HFF-Myc (cell line): Measurements from ENCODE around the gene TTPAL.

Experiments
- DNase-seq: peaks from one replicate; pipeline ENCODE4 v3.0.0-alpha.2; 2011; ENCODE audit warnings: low read depth; ENCODE audit errors: extremely low read depth
- H3K4me3 ChIP-seq: replicated peaks from 2 replicates; pipeline ENCODE4 v1.5.1; 2011; ENCODE audit warnings: low read depth, mild to moderate bottlenecking, control low read depth, low read length
- TF ChIP-seq, protein P1 (sequence below): IDR thresholded peaks from 2 replicates; pipeline ENCODE4 v1.5.1; 2012; ENCODE audit warnings: mild to moderate bottlenecking, low read depth, low read length, control low read depth; ENCODE audit errors: missing control alignments

The TTPAL gene

DNA sequence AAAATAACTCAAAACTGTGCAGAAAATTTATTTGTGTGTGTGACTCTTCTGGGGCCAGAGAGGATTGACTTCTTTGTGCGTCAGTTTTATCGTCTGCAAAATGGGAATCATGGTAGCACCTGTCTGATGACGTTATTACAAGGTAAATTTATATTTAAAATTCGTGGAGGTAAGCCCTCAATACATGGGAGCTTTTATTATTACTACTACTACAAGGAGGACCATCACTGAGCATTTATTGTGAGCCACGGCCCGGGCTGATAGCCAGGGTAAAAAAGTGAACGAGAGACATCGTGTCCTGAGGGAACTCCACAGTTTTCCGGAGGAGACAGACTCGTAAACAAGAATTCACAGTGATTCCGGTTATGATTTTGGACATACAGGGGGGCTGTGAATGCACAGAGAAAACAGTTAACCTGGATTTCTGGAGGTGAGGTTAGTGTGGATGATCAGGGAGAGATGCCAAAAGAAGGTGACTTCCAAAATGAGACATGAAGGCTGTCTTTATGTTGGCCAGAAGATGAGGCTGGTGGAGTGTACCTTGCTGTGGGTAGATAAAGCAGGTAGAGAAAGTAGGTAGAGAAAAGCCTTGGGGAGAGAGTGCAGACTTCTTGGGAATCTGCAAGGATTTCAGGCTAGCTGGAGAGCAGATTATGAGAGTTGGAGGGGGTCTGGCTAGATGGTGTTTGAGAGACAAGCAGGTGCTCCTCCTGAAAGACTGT, 56.7 kb downstream of the TTPAL start:
- no peak for DNase-seq
- TF ChIP-seq, protein P1, sequence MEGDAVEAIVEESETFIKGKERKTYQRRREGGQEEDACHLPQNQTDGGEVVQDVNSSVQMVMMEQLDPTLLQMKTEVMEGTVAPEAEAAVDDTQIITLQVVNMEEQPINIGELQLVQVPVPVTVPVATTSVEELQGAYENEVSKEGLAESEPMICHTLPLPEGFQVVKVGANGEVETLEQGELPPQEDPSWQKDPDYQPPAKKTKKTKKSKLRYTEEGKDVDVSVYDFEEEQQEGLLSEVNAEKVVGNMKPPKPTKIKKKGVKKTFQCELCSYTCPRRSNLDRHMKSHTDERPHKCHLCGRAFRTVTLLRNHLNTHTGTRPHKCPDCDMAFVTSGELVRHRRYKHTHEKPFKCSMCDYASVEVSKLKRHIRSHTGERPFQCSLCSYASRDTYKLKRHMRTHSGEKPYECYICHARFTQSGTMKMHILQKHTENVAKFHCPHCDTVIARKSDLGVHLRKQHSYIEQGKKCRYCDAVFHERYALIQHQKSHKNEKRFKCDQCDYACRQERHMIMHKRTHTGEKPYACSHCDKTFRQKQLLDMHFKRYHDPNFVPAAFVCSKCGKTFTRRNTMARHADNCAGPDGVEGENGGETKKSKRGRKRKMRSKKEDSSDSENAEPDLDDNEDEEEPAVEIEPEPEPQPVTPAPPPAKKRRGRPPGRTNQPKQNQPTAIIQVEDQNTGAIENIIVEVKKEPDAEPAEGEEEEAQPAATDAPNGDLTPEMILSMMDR: no peak
- H3K4me3 ChIP-seq: peak overlapping the region; percentile 56

DNA sequence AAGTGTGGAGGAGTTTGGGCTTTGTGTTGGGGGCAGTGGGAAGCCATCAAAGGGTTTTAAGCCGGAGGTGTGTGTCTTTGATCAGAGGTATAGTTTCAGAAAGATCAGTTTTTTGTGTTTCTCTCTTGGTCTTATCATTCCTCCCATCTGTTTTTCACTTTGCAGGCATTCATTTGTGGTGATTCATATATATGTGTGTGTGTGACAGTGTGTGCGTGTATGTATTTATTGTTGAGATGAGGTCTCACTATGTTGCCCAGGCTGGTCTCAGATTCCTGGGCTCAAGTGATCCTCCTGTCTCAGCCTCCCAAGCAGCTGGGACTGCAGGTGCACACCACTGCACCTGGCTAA, 57.3 kb downstream of the TTPAL start:
- TF ChIP-seq, protein P1: no peak
- DNase-seq: no peak

DNA sequence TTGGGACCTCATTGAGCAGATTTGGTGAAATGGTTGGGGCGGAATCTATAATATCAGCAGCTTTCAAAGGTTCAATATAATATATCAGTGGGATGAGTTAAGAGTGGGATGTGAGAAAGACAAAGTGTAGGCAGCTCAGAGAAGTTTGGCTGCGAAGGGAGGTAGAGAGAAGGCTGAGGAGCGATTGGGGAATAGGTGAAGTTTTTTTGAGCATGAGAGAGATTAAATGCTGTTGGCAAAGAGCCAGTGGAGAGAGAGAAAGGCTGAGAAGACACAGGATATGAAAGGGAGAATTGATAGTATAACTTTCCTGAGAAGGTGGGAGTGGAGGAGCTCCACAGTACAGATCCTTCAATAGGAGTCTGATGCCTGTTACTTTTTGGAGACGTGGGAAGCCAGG, 58.3 kb downstream of the TTPAL start:
- H3K4me3 ChIP-seq: no peak overlapping the region
- TF ChIP-seq, protein P1: no peak
- DNase-seq: no peak

More for the DNA sequence above, 57.3 kb downstream of the TTPAL start:
- H3K4me3 ChIP-seq: peak overlapping the region; percentile 56

DNA sequence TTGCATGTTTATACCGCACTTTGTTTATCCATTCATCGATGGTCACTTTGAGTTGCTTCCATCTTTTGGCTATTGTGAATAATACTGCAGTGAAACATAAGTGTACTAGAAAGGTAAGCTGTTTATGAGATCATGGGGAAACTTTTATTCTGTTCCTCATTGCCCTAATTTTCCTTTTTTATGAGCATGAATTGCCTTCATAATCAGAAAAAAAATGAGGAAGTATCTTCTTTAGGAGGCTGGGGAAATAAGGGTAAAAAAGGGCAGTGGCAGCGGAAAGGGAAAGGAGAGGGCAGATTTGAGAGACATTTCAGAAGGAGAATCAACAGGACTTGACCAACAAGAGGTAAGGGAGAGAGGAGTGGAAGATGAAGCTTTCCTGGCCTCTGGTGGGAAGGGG, 60.5 kb downstream of the TTPAL start:
- H3K4me3 ChIP-seq: no peak overlapping the region
- no peak for DNase-seq
- TF ChIP-seq, protein P1: no peak

DNA sequence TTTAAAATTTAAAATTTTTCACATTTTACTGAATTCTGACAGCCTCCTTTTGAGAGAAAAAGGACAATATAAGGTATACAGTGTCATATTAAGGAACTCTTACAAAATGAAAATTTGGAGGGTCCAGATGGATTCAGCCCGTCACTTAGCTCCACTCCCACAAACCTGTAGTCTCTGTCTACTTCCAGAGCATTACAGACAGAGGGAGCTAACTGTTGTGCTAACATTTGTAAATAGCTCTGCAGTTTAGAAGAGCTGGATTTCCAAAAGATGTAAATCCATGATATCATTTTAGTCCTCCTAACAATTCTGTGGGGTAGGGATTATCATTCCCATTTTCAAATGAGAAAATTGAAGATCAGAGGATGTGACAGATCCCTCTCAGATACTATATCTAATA, 62.3 kb downstream of the TTPAL start:
- no peak overlapping the region for H3K4me3 ChIP-seq
- no peak for DNase-seq
- TF ChIP-seq, protein P1: peak; percentile 17

DNA sequence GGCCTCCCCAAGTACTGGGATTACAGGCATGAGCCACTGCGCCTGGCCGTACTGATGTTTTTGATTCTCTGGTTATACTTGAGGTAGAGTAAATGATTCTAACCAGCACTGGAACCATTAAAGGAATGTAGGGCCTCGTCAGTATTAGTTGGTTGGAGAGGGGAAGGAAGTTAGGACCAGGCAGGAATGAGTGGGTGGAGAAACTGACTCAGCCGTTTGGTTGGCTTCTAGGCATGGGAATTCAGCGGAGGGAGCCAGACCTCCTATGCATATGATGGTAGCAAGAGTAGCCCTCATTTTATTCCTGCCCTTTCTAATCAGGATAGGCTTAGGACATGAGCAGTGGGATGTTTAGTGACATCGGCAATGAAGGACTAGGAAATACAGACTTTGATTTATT, 65.2 kb downstream of the TTPAL start:
- H3K4me3 ChIP-seq: no peak overlapping the region
- TF ChIP-seq, protein P1: no peak
- DNase-seq: no peak

DNA sequence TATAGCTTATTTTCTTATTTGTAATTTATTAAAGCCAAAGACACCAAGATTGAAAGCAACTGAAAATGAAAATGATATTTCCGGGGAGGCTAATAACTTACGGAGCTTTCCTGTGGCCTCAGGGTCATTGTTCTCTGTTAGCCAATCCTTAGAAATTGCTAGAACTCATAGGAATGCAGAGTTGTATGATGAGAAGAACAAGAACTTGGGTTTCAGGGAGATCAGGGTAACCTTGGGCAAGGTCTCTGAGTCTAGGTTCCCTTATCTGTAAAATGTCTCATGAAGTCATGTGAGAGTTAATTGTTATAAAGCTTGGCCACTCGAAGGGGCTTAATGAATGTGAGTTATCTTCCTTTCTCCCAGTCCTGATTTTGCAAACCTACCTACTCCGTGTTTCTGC, 66.3 kb downstream of the TTPAL start:
- no peak for DNase-seq
- no peak overlapping the region for H3K4me3 ChIP-seq
- TF ChIP-seq, protein P1: no peak
